LNCAP (cell line): Measurements from ENCODE around the gene FOXP4.

Source experiments
- CTCF ChIP-seq: fragments of 450-650 bp; IDR thresholded peaks from 2 replicates; pipeline ENCODE4 v1.5.1; 2017; ENCODE audit warnings: mild to moderate bottlenecking

The FOXP4 gene

GRCh38 chr6:41560431-41561192 lies 14.4 kb downstream of the FOXP4 start:
- TF ChIP-seq CTCF = no peak

GRCh38 chr6:41561416-41561815 lies 15.2 kb downstream of the FOXP4 start:
- TF ChIP-seq CTCF = no peak

GRCh38 chr6:41561931-41562911 lies 16.0 kb downstream of the FOXP4 start:
- TF ChIP-seq CTCF = no peak

- TF ChIP-seq CTCF = no peak
Measured at GRCh38 chr6:41563060-41563776, 17.0 kb downstream of the FOXP4 start.

GRCh38 chr6:41564448-41565142 lies 18.4 kb downstream of the FOXP4 start:
- no peak for TF ChIP-seq CTCF

GRCh38 chr6:41565701-41566100 lies 19.5 kb downstream of the FOXP4 start:
- no peak for TF ChIP-seq CTCF

- TF ChIP-seq CTCF = no peak
Measured at GRCh38 chr6:41566961-41567360, 20.8 kb downstream of the FOXP4 start.
